IPS-11a (cell line): ENCODE measurements around the gene MARK2.

Experiments used
- H3K4me3 ChIP-seq: one replicate; pipeline ENCODE4 v1.5.1; 2013; ENCODE audit warnings: low read depth, low read length, control low read depth

The MARK2 gene

GRCh38 chr11:63879598-63880402 lies 40.9 kb downstream of the MARK2 start:
- no peak overlapping the region for H3K4me3 ChIP-seq

- no peak overlapping the region for H3K4me3 ChIP-seq
Observed at GRCh38 chr11:63880403-63880790, 41.5 kb downstream of the MARK2 start.

GRCh38 chr11:63882555-63883242 lies 43.8 kb downstream of the MARK2 start:
- H3K4me3 ChIP-seq: no peak overlapping the region

- H3K4me3 ChIP-seq: no peak overlapping the region
Observed at GRCh38 chr11:63883791-63884190, 44.9 kb downstream of the MARK2 start.

GRCh38 chr11:63884196-63884932 lies 45.5 kb downstream of the MARK2 start:
- no peak overlapping the region for H3K4me3 ChIP-seq

- H3K4me3 ChIP-seq: no peak overlapping the region
Observed at GRCh38 chr11:63887386-63887999, 48.6 kb downstream of the MARK2 start.

- no peak overlapping the region for H3K4me3 ChIP-seq
Observed at GRCh38 chr11:63888170-63889086, 49.5 kb downstream of the MARK2 start.

GRCh38 chr11:63889344-63889743 lies 50.4 kb downstream of the MARK2 start:
- no peak overlapping the region for H3K4me3 ChIP-seq

GRCh38 chr11:63890368-63890767 lies 51.5 kb downstream of the MARK2 start:
- H3K4me3 ChIP-seq: no peak overlapping the region

- no peak overlapping the region for H3K4me3 ChIP-seq
Observed at GRCh38 chr11:63892228-63892627, 53.3 kb downstream of the MARK2 start.

- H3K4me3 ChIP-seq: no peak overlapping the region
Observed at GRCh38 chr11:63893355-63893754, 54.4 kb downstream of the MARK2 start.

GRCh38 chr11:63896071-63896470 lies 57.2 kb downstream of the MARK2 start:
- H3K4me3 ChIP-seq: no peak overlapping the region

- no peak overlapping the region for H3K4me3 ChIP-seq
Observed at GRCh38 chr11:63897459-63898146, 58.7 kb downstream of the MARK2 start.

GRCh38 chr11:63901660-63902059 lies 62.8 kb downstream of the MARK2 start:
- H3K4me3 ChIP-seq: no peak overlapping the region

- no peak overlapping the region for H3K4me3 ChIP-seq
Observed at GRCh38 chr11:63903884-63904283, 65.0 kb downstream of the MARK2 start.

GRCh38 chr11:63904743-63905142 lies 65.8 kb downstream of the MARK2 start:
- H3K4me3 ChIP-seq: no peak overlapping the region

GRCh38 chr11:63905179-63905578 lies 66.3 kb downstream of the MARK2 start:
- H3K4me3 ChIP-seq: no peak overlapping the region

- H3K4me3 ChIP-seq: no peak overlapping the region
Observed at GRCh38 chr11:63906087-63906486, 67.2 kb downstream of the MARK2 start.

GRCh38 chr11:63906585-63906984 lies 67.7 kb downstream of the MARK2 start:
- no peak overlapping the region for H3K4me3 ChIP-seq

GRCh38 chr11:63907063-63907462 lies 68.2 kb downstream of the MARK2 start:
- no peak overlapping the region for H3K4me3 ChIP-seq
